ENCODE results near the gene WWC1.

The WWC1 gene

DNA sequence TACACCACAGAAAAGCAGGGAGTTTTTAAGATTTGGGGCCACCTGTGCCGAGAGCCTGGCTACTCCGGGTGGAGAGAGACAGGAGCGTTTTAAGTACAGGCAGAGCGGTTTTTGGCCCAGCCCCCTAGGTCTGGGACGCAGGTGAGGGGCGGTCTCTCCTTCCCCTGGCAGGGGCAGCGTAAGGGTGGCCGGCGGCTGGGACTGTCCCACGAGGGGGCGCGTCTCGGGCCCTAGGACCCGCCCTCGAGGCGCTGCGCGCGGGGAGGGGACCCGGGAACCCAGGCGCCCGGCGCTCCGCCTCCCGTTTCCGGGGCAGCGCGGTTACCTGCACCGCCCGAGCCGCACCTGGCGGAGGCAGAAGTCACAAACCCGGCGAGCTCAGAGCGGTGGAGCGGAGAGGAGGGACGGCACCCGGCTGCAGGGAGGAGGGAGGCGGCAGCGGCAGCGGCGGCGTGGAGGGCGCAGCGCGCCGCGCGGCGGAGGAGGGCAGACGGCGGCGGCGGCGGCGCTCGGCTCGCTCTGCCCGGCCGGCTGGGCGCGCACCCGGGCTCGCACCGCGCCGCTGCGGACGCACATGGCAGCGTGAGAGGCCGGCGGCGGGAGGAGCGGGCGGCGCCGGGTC is at the start of gene WWC1:
WWC1 (plus strand) TSS at position 304 of the 622 bp plus-strand sequence. CDS start 508 bp downstream, outside the sequence.
- DNase-seq, result peak; percentile 61

DNA sequence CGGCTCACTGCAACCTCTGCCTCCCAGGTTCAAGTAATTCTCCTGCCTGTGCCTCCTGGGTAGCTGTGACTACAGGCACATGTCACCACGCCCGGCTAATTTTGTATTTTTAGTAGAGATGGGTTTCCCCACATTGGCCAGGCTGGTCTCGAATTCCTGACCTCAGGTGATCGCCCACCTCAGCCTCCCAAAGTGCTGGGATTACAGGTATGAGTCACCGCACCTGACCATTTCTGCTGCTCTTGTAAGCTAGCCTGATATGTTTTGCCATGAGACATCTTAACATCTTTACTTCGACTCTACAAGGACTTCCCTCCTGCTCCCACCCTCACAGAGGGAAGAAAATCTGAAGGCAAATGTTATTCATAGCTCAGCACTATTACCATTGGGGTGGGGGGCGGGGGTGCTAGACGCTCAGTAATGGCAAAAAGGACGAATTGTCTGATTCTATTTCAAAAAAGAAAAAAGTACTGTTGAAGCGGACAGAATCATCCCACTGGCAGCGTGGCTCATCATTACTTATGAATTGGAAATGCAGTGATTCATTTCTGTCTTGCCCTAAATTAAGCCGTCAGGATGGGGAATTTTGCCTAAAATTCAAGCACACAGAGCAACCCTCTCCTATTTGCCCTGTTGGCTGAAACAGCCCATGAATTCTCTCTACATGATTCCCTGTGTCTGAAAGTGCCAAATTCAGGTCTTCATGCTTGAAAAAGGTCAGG is 46.4 kb upstream of the WWC1 start:
- DNase-seq, result no peak

DNA sequence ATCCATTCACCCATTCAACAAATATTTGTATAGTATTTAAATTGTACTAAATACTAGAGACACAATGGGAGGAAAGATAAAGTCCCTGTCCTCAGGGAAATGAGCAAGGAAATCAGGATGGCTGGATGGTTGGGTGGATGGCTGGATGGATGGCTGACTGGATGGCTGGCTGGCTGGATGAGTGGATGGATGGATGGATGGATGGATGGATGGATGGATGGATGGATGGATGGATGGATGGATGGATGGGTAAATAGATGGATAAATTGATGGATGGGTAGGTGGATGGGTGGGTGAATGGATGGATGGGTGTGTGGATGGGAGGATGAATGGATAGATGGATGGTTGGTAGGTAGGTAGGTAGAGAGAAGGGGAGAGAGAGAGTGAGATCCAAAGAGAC is 41.5 kb upstream of the WWC1 start:
- DNase-seq, result no peak

DNA sequence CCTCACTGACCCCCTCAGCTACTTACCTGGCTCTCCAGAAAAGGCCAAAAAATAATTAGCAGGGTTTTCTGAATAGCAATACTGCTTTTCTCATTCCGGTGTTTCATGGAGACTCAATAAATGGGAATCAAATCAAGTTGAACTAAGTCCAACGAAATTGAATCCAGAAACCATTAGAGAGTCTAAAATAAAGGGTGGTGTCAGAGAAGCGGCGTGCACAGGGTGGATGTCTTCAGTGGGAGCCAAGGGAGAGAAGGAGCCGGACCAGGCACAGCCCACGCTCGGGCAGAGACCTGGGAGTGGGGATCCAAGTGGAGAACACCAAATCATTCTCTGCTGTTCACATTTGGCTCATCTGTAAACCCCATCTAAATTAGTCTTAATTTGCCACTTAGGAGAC is 40.2 kb upstream of the WWC1 start:
- no peak for DNase-seq

DNA sequence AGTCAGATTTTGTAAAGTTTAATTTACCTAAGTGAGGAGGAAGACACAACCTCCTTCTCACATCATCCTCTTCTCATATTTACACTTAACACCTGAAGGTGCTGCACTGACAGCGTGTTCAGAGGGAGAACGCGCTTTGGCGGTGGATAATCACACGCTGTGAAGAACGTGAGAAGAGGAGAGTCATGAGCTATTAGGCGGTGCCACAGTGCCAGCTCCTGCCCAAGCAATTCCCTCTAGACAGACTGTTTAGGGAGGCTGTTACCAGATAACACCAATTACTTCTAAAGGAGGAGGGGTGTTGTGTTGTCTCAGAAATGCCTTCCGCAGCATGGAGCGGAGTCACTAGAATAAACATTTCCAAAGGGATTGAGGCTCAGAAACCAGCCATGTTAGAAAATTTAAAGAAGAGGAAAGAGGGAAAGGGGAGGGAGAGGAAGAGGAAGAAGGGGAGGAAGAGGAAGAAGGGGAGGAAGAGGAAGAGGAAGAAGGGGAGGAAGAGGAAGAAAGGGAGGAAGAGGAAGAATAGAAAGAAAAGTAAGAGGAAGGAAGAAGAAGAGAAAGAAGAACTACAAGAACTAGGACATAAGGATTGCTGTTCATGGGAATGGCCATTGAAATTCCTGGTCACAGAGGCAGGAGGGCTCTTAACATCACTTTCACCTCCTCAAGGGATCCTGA is 37.3 kb upstream of the WWC1 start:
- no peak for DNase-seq

DNA sequence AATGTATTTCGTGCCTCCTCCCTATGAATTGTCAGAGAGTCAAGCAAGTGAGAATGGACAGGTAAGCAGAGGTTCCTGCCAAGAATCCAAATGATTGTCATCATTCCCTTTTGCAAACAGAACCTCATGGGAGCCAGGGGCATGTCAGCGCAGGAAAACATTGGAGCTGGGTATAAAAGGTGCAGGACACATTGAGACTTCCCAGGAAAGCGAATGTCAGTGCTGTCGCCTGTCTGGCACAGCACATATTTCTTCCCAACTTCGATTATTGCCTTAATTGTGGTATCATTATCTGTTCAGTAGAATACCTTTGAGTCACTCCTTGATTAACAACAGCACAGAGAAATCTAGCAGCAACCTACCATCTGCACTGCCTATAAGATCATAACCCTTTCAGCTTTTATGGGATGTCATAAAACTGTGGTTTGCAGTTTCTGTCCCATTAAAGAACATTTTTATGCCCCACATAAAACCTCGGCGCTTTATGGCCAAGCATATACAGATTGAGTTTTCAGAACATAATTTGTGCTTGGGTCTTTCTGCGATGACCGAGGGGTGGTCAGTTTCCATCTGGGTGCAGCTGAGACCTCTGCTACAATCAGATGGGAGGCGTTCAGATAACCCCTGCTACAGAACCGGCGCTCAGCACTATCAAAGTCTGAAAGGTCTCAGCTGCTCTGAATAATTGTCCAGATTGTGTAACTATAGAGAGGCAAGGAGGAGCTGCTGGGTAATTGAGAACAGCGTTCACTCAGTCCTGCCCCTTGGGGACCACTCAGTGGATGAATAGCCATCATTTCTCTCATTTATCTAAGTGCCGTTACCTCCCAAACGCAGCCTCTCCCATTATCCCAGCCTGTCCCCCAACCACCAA is 30.9 kb upstream of the WWC1 start:
- no peak for DNase-seq

DNA sequence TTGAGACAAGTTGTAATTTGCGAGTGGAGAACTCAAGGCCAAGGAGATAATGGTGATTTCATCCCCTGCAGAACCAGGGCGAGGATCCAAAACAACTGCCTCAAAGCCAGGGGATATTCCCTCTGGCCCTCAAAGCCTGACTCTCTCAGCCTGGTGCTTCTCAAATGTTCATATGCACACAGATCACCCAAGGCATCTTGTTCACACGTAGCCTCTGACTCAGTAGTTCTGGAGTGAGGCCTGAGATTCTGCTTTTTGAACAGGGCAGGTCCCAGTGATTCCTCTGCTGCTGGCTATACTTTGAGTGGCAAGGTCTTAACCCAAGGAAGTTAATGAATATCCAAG is 30.2 kb upstream of the WWC1 start:
- DNase-seq, result no peak

DNA sequence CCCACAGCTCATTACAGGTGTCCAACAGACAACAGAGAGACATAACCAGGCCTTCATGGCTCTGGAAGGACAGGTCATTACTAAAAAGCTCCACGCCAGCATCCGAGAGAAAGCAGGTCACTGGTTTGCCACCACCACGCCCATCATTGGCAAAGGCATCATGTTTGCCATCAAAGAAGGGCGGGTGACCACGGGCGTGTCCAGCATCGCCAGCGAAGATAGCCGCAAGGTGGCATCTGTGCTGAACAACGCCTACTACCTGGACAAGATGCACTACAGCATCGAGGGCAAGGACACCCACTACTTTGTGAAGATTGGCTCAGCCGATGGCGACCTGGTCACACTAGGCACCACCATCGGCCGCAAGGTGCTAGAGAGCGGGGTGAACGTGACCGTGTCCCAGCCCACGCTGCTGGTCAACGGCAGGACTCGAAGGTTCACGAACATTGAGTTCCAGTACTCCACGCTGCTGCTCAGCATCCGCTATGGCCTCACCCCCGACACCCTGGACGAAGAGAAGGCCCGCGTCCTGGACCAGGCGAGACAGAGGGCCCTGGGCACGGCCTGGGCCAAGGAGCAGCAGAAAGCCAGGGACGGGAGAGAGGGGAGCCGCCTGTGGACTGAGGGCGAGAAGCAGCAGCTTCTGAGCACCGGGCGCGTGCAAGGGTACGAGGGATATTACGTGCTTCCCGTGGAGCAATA is 29.3 kb upstream of the WWC1 start:
- no peak for DNase-seq

DNA sequence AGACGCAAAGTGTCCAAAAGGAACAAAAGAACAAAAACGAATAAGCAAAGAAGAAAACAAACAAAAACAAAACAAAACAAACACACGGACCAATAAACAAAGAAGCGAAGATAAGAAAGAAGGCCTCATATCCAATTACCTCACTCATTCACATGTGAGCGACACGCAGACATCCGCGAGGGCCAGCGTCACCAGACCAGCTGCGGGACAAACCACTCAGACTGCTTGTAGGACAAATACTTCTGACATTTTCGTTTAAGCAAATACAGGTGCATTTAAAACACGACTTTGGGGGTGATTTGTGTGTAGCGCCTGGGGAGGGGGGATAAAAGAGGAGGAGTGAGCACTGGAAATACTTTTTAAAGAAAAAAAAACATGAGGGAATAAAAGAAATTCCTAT is 28.3 kb upstream of the WWC1 start:
- DNase-seq, result no peak

DNA sequence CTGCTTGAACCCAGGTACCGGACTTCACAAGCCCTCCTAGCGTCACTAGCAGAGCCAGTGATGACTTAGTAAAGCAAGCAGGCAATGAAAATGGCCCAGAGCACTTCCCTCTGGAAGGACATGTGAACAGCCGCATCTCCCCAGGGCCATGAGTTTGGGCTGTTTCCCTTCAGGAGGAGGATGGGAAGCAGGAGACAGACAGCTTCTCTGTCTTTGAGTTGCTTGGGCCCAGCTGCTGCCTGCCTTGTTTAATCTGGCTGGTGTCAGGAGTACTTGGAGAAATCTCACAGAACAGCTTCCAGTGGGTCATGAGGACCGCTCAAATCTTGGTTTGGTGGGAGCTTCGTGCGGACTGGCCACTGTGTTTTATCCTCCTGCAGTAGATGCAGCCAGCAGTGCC is 25.4 kb upstream of the WWC1 start:
- DNase-seq, result no peak

DNA sequence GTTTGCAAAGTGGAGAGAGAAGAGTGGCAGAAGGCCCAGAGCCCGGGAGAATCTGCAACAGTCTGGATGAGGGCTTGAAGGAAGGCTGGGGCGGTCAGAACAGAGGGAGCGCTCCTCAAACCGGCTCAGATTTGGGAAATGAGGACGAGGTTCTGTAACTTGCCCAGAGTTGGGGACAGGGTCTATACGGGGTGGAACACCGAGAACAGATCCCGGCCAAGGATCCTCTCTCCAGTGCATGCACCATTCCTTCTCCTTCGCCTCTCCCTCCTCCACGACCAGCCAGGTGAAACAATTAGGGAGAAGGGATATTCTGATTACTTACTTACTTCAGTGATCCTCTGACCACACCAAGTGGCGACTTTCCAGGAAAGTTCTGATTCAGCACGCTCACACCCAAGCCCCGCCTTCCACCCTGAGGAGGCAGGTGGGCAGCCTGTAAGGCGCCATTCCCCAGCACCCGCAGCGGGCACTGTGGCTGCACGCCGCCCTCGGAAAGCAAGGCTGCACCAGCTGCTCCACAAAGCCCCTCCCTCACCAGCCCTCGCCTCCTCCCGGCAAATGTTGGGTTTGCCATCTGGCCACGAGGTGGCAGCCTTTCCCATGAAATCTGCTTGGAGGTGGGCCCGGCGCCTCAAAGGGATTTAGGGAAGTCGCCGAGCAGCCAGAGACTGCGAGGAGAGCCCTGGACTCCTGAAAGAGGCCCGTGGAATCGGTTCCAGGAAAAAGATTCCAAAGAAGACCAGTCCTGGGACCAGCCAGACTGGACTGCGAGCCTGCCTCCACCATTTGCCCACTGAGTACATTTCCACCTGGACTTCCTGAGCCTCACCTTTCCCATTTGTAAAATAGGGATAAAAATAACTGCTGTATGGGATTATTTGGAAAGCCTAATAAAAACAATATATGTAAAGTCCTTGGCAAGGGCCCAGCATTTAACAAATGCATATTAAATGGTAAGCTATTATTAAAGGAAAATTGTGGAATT is 22.2 kb upstream of the WWC1 start:
- DNase-seq, result peak; percentile 87

DNA sequence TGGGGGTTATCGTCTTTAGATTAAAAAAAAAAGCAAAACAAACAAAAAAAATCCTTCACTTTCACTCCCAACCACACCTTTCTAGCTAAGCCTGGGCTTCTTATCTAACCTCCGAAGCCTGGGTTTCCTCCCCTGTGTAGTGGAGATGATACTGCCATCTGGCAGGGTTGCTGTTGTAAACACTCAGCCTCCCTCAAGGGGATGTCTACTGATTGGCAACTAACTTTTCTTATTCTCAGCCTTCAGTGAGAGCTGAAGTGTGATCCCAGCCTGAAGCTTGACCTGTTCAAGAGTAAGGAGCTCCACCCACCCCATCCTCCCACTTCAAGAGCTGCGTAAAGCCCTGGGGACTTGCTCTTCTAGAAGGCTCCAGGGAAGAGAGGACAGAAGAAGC is 21.5 kb upstream of the WWC1 start:
- DNase-seq, result no peak

DNA sequence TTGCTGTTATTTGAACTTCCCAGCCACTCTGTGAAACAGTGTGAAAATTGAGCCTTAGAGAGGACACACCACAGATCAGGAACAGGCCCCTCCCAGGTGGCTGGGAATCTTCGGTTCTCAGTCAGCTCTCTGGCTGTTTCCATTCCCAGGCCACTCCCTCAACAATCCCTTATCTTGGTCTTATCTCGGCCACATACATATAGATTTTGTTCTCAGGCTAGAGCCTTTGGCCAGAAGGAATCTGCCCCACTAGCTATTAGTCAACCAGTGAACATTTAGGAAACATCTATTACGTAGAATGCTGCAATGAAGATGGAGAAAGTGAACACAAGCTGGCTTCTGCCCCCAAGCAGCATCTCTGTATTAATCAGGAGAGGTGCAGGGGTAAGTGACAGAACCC is 21.0 kb upstream of the WWC1 start:
- DNase-seq, result no peak

DNA sequence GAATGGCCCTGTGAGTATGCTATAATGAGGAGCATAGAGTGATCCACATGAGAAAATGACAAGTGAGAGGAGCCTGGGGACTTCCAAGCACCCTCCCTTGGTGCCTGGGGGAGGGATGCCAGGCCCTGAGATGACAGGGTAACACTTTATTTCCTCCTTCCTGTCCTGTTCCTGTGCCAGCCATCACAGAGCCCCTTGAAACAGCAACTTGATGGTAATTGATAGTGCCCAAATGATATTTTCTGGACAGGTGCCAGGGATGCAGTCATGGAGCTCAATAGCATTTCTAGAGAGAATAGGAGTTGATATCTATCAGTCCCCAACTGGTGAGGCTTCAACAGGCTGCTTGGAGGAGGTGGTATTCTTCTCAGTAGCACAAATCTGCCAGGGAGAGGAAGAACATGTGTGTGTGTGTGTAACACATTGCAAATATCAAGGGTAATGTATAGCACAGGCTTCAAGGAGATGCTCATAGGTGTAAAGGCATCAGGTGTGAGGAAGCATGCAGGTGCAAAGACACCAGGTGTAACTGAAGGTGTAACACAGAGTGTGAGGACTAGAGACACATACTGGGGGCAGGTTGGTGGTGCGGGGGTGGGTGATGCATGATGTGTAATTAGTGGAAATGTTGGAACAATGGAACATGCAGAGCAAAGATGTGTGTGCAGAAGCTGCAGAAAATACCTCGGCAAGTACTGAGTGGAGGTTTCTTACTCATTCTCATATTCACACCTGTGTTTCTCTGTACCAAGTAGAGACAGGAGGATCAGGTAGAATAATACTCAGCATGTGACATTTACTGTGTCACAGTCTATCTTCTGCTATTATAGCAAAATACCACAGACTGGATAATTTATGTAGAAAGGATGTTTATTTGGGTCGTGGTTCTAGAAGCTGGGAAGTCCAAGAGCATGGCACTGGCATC is 18.1 kb upstream of the WWC1 start:
- no peak for DNase-seq

DNA sequence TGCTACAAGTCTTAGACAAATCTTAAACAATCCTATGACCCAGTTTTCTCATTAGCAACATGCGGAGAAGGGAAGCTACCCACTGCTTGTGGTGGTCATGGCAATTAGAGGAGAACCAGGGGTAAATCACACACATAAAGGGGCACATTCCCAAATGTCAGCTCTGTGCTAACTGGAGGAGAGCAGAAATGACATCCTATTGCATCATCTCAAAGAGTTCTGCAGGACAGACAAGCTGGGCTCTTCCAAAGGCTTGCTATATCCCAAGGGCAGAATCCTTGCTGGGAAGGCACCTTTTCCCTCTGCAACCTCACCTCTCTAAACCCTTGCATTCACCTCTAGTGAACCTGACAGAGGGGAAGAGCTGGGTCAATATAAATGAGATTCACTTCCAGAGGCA is 17.0 kb upstream of the WWC1 start:
- DNase-seq, result no peak

DNA sequence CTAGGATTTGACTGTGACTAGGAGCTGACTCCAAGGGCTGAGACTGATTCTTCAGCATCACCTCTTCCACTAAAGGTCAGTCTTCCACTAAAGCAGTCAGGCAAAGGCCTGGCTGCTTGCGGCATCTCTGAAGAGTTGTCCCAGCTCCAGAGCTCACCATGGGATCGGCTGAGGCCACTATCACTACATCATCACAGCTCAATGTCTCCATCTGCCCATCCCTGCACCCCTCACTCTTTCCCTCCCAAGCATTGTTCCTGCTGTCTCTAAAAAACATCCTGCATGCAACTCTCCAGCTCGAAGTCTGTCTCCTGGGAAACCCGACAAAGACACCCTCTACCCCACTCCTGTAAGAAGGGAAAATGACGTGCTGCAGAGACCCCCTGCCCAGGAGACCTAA is 15.5 kb upstream of the WWC1 start:
- no peak for DNase-seq

DNA sequence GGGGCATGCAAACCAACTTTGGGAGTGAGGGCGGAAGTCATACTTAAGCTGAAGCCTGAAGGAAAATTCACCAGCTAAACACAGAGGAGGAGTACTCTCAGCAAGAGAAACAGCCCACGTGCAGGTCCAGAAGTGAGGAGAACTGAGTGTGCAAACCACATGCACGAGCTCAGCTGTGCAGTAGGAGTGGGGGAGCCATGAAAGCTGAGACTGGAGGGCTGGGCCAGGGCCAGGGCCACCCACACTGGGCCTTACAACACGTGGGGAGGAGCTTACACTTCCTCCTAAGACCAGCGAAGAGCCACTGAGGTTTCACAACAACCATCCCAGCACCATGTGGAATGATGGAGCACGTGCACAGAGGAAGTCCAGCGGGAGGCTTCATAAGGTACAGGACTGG is 9.3 kb upstream of the WWC1 start:
- no peak for DNase-seq

DNA sequence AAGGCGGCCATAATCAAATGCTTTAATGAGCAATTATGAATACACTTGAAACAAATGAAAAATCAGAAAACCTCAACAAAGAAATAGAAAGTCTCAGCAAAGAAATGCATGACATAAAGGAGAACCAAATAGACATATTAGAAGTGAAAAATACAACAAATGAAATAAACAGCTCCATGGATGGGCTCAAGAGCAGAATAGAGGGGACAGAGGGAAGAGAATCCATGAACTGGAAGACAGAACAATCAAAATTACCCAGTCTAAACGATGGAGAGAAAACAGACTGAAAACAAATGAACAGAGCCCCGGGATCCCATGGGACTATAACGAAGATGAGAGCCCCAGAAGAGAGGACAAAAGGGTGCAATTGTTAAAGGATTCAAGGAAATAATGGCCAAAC is 6.6 kb upstream of the WWC1 start:
- DNase-seq, result no peak

DNA sequence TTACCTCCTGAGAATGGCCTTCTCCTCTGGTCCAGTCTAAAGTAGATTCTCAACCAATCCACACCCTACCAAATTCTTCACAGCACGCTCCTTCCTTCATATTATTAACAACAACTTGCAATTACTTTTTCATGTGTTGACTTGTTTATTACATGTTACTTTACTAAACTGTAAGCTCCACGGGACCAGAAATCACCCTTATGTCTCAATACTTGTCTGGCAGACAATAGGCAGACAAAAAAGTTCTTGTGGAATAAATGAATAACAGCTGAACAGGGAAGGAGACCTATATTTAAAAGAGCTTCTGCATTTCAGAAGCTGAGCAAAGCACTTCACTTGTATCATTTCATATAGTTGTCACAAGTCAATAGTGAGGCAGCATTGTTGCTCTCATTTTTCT is 5.7 kb upstream of the WWC1 start:
- DNase-seq, result no peak

DNA sequence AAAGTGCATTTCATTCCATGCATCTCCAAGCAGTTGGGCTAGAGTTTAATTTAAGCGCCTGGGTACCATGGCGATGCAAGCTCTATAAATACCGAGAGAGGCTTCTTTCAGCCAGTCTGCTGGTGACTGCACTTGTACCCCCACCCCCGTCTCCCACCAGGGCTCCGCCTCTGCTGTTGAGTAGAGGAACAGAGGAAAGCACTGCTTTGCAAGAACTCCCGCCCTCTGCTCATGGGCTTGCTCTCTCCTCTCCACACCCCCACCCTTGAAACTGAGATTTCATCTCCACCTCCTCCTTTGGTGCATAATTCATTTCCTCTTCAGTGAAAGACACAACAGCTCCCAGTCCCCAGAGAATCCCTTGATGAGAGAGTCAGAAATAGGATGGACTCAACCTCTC is 5.1 kb upstream of the WWC1 start:
- no peak for DNase-seq

Data from activated CD8-positive, alpha-beta memory T cell treated with anti-CD3 and anti-CD28 coated beads, Interleukin-2, amount 50 U/mL, for 48 hours (primary cell).